GM18907 (cell line): ENCODE data around the gene FOXC1.

ENCODE experiments used
- ATAC-seq: cut with Tn5 transposase; IDR thresholded peaks from one replicate; pipeline ENCODE4 v1.9.1; 2021; ENCODE audit warnings: mild to moderate bottlenecking, moderate library complexity; ENCODE audit not compliant: unreplicated experiment

FOXC1 gene

DNA sequence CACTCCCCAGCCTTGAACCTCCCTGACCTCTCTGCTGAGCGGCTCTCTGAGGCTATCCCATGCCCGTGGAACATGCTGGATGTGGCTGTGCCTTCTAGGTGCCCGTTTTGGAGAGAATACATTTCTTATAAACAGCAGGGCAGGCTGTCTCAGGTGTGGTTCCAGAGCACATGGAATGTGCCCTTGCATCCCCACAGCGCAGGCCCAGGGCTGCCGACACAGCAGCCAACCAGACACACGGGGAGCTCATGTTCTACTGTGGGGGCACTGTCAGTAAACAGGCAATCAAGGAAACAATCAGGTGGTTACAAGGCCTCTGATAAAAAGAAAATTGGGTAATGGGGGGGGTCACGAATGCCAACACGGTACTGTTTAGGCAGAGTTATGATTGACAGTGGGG is 30.8 kb downstream of the FOXC1 start:
- ATAC-seq, result no peak

DNA sequence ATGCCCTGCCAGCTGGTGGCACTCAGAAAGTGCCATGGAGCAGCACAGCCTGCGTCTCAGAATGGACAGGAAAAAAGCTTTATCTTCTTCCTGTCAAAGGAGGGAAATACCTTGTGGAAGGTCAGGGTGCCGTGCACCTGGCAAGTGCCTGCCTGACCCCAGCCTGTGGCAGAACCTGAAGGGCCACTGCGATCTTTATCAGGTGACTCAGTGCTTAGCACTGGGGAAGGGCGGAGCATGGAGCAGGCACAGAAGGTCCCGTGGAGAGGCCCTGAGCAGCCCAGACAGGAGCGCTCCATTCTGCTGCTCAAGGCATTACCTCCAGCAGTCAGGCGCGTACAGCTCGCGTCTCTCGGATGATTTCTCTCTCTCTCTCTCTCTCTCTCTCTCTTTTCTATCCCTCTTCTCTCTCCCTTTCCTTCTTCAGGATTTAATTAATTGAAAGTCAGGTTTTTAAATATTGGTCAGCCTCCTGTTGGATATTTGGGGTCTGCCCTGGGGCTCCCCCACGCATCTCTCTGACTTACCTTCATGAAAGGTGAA is 31.7 kb downstream of the FOXC1 start:
- ATAC-seq, result no peak

- ATAC-seq, result no peak
These were observed 33.4 kb downstream of the FOXC1 start for GRCh38 chr6:1643111-1643510.

DNA sequence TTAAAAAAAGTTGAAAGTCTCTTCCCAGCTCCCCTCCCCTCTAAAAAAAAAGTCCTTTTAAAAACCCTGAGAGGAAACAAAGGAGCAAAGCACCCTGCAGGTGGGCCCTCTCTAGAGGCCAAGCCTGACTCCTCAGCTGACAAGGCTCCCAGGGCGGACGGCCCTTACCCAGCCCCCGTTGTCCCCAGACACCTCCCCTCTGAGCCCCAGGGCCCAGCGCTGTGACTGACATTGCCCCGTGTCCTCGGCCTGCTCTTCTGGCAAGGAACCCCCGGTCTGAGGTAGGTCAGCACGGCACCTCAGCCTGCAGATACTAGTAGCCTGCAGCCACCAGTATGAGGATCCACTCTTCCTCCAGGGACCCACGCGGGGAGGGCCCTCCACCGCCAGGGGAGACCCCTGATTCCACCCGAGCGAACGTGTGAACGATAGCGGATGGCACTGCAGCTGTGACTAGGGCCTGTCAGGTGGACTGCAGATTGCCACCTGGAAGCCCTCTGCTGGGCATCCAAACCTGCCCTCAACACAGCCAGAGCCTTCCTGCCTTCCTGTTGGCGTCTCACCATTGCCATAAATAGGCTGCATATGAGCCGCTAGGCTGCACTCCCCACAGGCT is 34.2 kb downstream of the FOXC1 start:
- ATAC-seq, result no peak

- no peak for ATAC-seq
These were observed 34.9 kb downstream of the FOXC1 start for GRCh38 chr6:1644516-1645060.

DNA sequence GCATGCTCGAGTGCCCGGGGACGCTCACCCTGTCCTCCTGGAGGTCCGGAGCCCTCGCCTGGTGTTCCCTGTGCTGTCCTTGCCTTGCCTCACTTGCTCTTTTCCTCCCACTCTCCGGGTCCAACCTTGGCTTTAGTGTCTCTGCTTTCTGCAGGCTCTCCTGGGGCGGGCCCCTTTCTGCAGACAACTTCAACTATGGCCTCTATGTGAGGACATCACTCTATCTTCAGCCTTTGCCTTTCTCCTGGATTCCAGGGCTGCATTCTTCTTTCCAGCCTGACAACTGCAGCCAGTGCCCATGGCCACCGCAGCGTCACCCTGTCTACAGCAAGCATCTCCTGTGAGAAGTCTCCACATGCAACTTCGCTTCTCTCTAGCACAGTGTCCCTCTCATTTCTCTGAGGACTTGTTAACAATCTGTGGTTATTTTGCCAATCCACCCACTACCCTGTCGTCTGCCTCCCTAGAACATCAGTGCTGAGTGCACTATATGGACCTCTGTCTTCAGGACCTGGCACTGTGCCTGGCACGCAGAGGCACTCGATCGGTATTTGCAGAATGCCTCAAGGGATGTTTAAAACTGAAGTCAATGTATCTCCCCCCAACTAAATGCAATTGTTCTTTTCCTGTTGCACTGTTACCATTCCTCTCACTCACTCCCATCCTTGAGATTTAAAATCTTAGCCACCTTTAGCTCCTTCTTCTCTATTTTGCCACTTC is 35.9 kb downstream of the FOXC1 start:
- ATAC-seq, result no peak

DNA sequence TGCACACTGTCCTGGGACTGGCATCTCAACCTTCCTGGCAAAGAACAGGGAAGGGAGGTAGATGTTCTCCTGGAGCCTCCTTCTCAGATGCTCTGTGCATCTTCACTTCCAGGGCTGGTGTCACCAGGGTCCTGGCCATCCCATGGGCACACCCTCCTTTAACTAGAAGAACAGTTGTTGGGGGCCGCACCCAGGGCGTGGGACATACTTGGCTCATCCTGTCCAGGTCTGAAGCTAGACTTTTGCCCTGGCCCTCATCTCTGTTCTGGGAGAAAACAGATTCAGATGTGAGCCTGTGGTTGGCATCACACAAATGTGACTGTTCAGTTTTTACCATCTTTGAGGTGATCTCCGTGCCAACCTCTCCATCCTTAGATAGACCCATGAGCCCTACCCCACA is 41.6 kb downstream of the FOXC1 start:
- ATAC-seq, result no peak

GRCh38 chr6:1652842-1653241 is 43.1 kb downstream of the FOXC1 start:
- ATAC-seq, result no peak

DNA sequence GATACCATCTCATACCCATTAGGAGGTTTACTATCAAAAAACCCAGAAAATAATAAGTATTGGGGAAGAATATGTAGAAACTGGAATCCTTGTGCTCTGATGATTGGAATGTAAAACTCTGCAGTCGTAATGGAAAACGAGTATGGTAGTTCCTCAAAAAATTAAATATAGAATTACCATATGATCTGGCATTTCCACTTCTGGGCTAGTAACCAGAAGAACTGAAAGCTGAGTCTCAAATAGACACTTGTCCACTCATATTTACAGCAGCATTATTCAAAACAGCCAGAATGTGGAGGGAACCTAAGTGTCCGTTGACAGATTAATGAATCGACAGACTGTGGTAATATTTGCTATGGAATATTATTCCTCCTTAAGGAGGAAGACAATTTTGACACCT is 44.3 kb downstream of the FOXC1 start:
- ATAC-seq, result no peak

- no peak for ATAC-seq
These were observed 47.5 kb downstream of the FOXC1 start for GRCh38 chr6:1657116-1657770.

GRCh38 chr6:1657771-1658165 is 48.1 kb downstream of the FOXC1 start:
- ATAC-seq, result no peak

DNA sequence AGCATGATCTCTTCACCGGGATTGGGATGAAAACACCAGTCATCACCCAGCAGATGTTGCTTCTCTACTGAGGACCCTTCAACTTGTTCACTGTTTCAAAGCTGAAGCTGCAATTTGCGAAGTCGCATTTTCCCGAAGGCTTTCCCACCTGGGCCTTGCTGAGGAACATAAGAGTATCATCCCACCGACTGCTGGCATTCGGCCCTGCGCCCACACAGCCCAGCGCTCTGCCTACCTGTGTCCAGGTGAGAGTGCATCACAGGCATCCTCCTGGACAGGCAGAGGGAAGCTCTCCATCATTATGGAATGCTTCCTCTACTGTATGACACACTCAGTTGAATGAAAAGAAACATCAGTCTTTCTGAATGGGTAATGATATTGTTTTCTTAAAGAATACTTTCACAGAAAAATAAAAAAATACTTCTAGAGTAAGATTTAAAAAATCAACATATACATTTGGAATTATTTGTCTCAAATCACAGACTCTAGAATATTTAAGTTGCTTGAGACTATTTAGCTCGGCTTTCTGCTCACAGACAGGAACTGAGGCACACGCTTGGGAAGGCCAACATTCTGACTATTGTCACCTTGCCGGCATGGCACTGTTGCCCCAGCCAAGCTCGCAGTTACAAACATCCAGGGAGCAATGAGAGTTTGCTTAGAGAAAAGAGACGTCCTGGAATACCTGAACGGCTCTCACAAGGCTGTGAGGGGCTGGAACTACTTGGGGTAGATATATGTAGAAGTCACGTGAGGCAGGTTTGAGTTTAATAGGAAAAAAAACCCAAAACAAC is 48.7 kb downstream of the FOXC1 start:
- ATAC-seq, result no peak

DNA sequence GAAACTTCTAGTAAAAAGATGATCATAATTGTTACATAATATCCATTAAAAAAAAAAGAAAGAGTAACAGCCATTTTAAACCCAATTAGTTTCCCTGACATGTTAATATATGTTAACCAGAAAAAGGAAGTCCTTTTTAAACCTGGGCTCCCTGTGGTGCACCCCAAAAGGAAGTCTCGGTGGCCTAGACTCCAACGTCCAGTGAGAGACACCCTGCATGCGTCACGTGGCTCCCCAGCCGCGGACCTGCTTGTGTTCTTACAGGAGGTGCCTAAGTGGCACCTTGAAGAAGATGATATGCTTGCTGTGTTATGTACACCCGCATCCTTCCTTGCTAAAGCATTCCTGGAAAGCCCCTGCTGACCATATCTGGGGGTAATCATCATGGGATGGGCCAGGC is 50.1 kb downstream of the FOXC1 start:
- no peak for ATAC-seq

- ATAC-seq, result no peak
These were observed 52.8 kb downstream of the FOXC1 start for GRCh38 chr6:1662534-1662933.
